Duodenal mucosa (tissue), 2 donors: ENCODE results near the gene SESN1.

ENCODE experiments used
- H3K27ac ChIP-seq: one replicate; pipeline ENCODE4 v1.7.0; 2013; ENCODE audit warnings: low read depth, low read length
- H3K27me3 ChIP-seq, 2 donors: one replicate each; pipeline ENCODE4 v1.7.0; 2013; ENCODE audit warnings: low read length in 2 of 2, control low read depth in 1 of 2; ENCODE audit not compliant: insufficient read depth in 2 of 2, control insufficient read depth in 1 of 2
- H3K36me3 ChIP-seq, 2 donors: one replicate each; pipeline ENCODE4 v1.7.0; 2013; ENCODE audit warnings: low read length in 2 of 2, control low read depth in 1 of 2; ENCODE audit not compliant: insufficient read depth in 2 of 2, control insufficient read depth in 1 of 2
- H3K4me1 ChIP-seq, 2 donors: one replicate each; pipeline ENCODE4 v1.7.0; 2013; ENCODE audit warnings: low read length in 2 of 2, control low read depth in 1 of 2; ENCODE audit not compliant: insufficient read depth in 2 of 2, control insufficient read depth in 1 of 2
- H3K4me3 ChIP-seq, 2 donors: one replicate each; pipeline ENCODE4 v1.7.0; 2013; ENCODE audit warnings: low read length in 2 of 2, low read depth in 1 of 2
- H3K9ac ChIP-seq, 2 donors: one replicate each; pipeline ENCODE4 v1.7.0; 2013; ENCODE audit warnings: low read length in 2 of 2, low read depth in 1 of 2
- H3K9me3 ChIP-seq, 2 donors: one replicate each; pipeline ENCODE4 v1.7.0; 2013; ENCODE audit warnings: low read length in 2 of 2, control low read depth in 1 of 2; ENCODE audit not compliant: control insufficient read depth in 1 of 2

The SESN1 gene

DNA sequence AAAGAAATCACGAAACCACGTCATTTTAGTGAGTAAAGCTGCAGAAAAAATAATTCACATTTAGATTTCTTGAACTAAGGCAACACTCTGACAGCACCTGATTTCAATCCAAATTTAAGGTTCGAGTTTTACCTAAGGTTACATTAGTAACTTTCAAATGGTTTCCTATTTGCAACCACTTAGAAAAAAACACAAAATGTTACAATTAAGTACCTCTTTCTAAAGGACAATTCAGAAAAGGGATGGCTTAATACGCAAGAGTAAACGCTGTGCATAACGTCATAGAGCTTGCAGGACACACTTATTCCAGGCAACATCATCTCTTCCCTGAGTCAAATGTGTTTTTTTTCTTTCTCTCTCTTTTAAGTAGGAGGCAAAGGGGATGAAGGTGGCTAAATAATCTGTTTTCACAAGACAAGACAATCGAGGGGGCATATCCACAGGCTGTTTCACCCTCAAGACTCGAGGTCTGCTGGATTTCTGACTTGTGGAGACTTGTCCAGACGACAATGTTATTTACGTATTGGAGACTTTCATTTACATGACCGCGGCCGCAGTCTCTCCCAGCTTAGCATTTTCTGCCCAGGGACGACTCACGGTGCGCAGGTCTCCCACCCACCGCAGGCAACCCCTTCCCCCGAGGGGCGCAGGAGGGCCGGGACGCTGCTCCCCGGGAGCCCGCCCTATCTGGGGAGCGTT, 86.0 kb downstream of the SESN1 start:
- Histone ChIP-seq H3K27ac (peak overlapping the region; percentile 87), H3K9ac (peak overlapping the region; percentile 87 to 96), H3K36me3 (no peaks in the 10 kb centered on the region), H3K4me1 (peaks cover 27 to 35% of the 10 kb centered on the region in 2 donors), H3K27me3 (no peaks in the 10 kb centered on the region), H3K4me3 (peak overlapping the region; percentile 78 to 80), H3K9me3 (no peaks in the 10 kb centered on the region)

DNA sequence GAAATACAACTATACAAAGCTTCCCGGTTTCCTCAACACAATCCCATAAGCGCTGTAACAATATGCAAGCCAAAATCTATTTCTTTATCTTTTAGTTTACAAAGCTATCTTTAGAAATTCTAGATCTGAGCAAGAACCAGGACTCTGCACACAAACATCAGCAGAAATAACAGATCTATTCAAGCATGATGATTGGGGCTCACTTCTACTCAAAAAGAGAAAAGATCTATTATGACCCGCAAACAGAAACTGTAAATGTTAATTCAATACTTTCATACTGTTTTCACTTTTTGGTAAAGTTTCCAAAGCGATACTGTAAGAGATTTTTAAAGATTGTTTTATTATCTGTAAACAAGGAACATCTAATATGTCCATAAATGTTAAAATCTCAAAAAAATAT, 86.6 kb downstream of the SESN1 start:
- peak overlapping the region; percentile 87 to 96 for H3K9ac ChIP-seq
- no peaks in the 10 kb centered on the region for H3K27me3 ChIP-seq
- no peak overlapping the region for H3K27ac ChIP-seq
- no peaks in the 10 kb centered on the region for H3K36me3 ChIP-seq
- H3K4me1 ChIP-seq = peaks cover 27 to 37% of the 10 kb centered on the region in 2 donors
- H3K4me3 ChIP-seq = peak overlapping the region; percentile 78 to 80
- H3K9me3 ChIP-seq = no peaks in the 10 kb centered on the region

DNA sequence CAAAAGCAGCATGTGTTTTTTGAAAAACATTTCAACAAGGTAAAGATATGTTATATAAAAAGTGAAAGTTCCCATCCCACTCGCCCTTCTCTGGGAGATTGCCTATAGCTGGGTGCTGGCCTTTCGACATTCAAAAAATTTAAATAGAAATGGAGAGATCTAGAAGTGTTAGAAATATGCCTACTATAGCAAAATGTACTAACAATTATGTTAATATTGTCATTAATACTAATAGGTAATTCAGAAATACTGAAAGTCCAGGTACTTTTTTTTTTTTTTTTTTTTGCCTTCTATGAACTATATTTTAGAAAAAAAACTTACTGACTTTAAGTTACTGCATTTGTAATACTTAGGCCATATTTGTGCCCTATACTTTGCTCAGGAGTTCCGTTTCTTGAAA, 87.1 kb downstream of the SESN1 start:
- Histone ChIP-seq H3K27ac (no peak overlapping the region), H3K4me1 (peaks cover 29 to 42% of the 10 kb centered on the region in 2 donors), H3K4me3 (peak overlapping the region; percentile 78 to 80), H3K9ac (peak overlapping the region; percentile 87 to 96), H3K36me3 (no peaks in the 10 kb centered on the region), H3K27me3 (no peaks in the 10 kb centered on the region), H3K9me3 (no peaks in the 10 kb centered on the region)

DNA sequence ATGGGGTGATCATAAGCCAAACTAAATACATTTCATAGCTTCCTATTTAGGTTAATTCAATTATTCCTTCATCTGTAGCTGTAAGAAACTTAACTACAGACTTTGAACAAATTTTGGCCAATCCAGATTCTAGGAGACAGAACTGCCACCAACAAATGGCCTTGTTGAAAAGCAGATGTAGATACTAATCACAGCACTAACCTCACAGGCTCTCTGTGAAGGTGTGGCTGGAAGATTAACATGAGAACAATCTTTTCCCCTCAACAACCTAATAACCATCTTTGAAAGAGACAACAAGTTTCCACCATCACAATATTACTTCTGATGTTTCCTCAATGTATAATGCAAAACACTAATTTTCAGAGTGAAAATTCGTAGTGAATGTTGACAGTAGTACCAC, 87.8 kb downstream of the SESN1 start:
- Histone ChIP-seq H3K9ac (peak overlapping the region; percentile 48 to 87), H3K4me1 (peaks cover 36 to 49% of the 10 kb centered on the region in 2 donors), H3K36me3 (no peaks in the 10 kb centered on the region), H3K9me3 (no peaks in the 10 kb centered on the region), H3K27ac (no peak overlapping the region), H3K4me3 (peak overlapping the region; percentile 78 to 80), H3K27me3 (no peaks in the 10 kb centered on the region)

DNA sequence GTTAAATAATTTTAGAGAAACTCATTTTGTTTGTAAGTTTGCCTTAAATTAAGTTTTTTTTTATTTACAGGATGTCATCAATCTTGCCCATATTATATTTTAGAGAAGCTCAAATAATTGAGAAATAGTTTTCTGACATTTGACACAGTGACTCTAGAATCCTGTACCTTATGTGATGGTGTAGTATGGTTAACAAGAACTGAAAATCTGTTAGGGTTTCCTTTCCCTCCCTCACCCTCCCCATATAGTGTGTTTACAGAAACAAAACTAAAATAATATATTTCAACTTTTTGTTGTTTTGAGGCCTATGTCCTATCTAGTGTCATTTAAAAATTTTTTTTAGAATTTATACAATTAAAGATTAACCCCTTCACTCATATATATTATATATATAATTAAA, 91.8 kb downstream of the SESN1 start:
- H3K27me3 ChIP-seq = no peaks in the 10 kb centered on the region
- no peak overlapping the region for H3K4me3 ChIP-seq
- no peaks in the 10 kb centered on the region for H3K9me3 ChIP-seq
- H3K36me3 ChIP-seq = peaks cover 10 to 11% of the 10 kb centered on the region in 2 donors
- H3K4me1 ChIP-seq = peaks cover 39 to 45% of the 10 kb centered on the region in 2 donors
- no peak overlapping the region for H3K9ac ChIP-seq
- H3K27ac ChIP-seq = no peak overlapping the region

DNA sequence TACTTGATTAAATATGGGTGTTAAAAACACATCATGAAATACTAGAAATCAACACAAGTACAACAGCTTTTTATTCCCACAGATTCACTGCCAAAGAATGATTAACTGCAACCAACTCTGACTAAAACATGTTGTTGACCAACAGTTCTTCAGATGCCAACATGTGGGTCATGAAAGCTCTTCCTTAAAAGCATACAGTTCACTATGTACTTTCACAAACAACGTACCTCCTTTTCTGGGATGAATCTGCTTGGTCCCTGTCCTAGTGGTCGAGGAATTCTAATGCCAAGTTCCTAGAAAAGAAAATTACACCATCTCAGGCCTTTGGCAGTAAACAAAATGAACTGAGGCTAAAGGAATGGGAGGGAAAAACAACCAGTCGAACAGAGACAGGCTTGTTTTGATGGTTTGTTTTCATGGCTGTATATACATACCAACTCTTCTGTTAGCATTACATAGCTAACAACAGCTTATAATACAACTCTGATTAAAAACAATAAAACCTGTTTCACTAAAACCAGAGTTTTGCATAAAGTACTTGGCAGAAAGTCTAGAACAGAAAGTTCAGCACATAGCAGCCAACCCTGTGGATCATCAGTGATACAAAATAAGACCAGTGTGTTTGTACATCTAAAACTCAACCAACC, 92.5 kb downstream of the SESN1 start:
- H3K27me3 ChIP-seq = no peaks in the 10 kb centered on the region
- H3K4me1 ChIP-seq = peaks cover 39 to 42% of the 10 kb centered on the region in 2 donors
- H3K36me3 ChIP-seq = peaks cover 11 to 12% of the 10 kb centered on the region in 2 donors
- H3K9me3 ChIP-seq = no peaks in the 10 kb centered on the region
- H3K4me3 ChIP-seq = peak overlapping the region in 1 of 2 donors; percentile 42
- H3K27ac ChIP-seq = no peak overlapping the region
- peak overlapping the region in 1 of 2 donors; percentile 29 for H3K9ac ChIP-seq

DNA sequence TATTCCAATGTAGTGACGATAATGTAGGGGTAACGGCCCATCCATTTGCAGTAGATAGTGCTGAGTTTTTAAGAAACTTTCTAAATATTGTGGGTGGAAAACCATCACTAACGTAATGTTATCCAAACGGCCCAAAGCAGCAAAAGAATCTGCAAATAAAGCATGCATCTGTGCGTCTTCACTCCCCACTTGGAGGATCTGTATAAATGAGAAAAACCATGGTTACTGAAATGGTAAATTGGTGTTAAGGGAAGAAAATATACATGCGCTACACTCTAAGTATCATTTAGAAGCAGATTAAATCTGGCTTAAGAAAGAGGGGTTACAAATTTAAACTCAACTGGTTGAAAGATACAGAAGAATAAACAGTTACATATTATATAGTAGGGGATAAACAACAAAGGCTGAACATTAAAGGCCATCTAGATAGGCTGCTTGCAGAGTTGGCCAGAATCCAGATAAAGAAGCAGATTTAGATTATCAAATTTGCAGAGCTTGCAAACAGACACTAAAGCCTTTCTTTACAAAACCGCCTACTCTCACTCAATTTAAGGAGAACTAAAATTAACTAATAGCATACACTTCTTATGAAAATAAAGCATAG, 93.3 kb downstream of the SESN1 start:
- peaks cover 33 to 35% of the 10 kb centered on the region in 2 donors for H3K4me1 ChIP-seq
- H3K27me3 ChIP-seq = no peaks in the 10 kb centered on the region
- H3K4me3 ChIP-seq = peak overlapping the region; percentile 3 to 15
- H3K36me3 ChIP-seq = peaks cover 12% of the 10 kb centered on the region in 2 donors
- H3K9ac ChIP-seq = no peak overlapping the region
- H3K9me3 ChIP-seq = no peaks in the 10 kb centered on the region
- H3K27ac ChIP-seq = no peak overlapping the region

DNA sequence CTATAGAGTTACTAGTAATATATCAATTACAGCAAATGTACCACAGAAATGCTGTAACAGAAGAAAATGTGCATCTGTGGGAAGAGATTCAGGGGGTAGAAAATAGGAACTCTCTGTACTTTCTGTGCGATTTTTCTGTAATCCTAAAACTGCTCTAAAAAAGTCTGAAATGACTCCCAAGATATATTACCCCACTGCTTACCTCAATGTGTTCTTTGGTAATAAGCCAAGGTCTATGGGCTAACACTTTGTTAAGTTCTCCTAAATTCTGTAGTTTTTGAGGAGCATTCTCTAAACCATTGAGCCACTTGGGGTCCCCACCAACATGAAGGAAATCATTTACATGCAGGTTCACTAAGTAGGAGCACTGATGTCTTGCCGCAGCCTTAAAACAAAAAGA, 94.4 kb downstream of the SESN1 start:
- H3K27me3 ChIP-seq = no peaks in the 10 kb centered on the region
- no peaks in the 10 kb centered on the region for H3K9me3 ChIP-seq
- no peak overlapping the region for H3K4me3 ChIP-seq
- no peak overlapping the region for H3K9ac ChIP-seq
- H3K27ac ChIP-seq = no peak overlapping the region
- peaks cover 26 to 34% of the 10 kb centered on the region in 2 donors for H3K4me1 ChIP-seq
- H3K36me3 ChIP-seq = peaks cover 13 to 20% of the 10 kb centered on the region in 2 donors

DNA sequence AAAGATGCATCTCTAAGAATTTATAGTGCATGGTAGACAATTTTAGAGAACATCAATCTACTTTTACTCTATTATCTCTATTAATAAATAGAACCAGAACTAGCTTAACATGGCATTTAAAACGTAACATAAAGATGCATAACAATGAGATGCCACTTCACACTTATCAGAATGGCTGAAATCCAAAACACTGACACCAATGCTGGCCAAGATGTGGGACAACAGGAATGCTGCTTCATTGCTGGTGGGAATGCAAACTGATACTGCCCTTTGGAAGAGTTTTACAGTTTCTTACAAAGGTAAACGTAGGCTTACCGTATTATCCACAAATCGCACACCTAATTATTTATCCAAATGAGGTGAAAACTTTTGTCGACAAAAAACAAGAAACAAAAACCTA, 95.2 kb downstream of the SESN1 start:
- Histone ChIP-seq H3K9me3 (no peaks in the 10 kb centered on the region), H3K4me1 (peaks cover 19 to 28% of the 10 kb centered on the region in 2 donors), H3K9ac (no peak overlapping the region), H3K27me3 (no peaks in the 10 kb centered on the region), H3K36me3 (peaks cover 15 to 20% of the 10 kb centered on the region in 2 donors), H3K27ac (no peak overlapping the region), H3K4me3 (no peak overlapping the region)

DNA sequence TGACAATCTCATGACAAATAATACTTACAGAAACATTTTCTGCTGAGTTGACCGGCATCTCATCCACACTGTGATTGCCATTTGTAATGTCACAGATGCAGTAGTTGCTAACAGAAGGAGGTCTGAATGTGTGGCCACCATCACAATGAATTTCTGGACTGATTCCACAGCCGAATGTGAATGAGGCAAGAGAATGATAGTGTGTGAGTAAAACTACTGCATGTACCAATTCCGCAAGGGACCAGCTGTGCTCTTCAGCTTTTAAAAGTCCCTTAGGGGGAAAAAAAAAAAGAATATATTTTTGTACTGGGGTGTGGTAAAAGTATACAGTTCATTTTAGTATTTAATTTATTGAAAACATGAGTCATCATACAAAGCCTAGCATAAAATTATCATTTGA, 96.2 kb downstream of the SESN1 start:
- H3K9me3 ChIP-seq = no peaks in the 10 kb centered on the region
- H3K4me3 ChIP-seq = no peak overlapping the region
- H3K27me3 ChIP-seq = no peaks in the 10 kb centered on the region
- no peak overlapping the region for H3K27ac ChIP-seq
- H3K9ac ChIP-seq = no peak overlapping the region
- peaks cover 18 to 23% of the 10 kb centered on the region in 2 donors for H3K4me1 ChIP-seq
- H3K36me3 ChIP-seq = peaks cover 20 to 24% of the 10 kb centered on the region in 2 donors
